Lung (tissue), 12 donors: ENCODE results near the gene MREG. TPM values are rescaled to one million over a fixed set of nuclear protein-coding genes. Genes with fewer than 3 reads are reported as not detected.

Experiments
- ATAC-seq: fragments of 200-7000 bp; cut with Tn5 transposase; one replicate; pipeline ENCODE4 v1.9.1; 2020; ENCODE audit warnings: moderate number of reproducible peaks; ENCODE audit not compliant: insufficient read depth, low FRiP score
- DNase-seq, 3 donors: peaks; one replicate each; pipeline ENCODE4 v3.0.0-alpha.2; 2013 to 2017
- H3K27ac ChIP-seq, 2 donors: one replicate each; pipeline ENCODE4 v1.5.1; 2013; ENCODE audit warnings: mild to moderate bottlenecking in 2 of 2, moderate library complexity in 2 of 2, control low read depth in 1 of 2, inconsistent platforms in 1 of 2, low read depth in 1 of 2, low read length in 1 of 2
- H3K27me3 ChIP-seq, 3 donors: one replicate each; pipeline ENCODE4 v1.5.1; 2013; ENCODE audit warnings: low read length in 2 of 3; ENCODE audit not compliant: control insufficient read depth in 3 of 3, insufficient read depth in 3 of 3
- H3K36me3 ChIP-seq, 4 donors: one replicate each; pipeline ENCODE4 v1.5.1; 2013; ENCODE audit warnings: low read length in 4 of 4, mild to moderate bottlenecking in 1 of 4, moderate library complexity in 1 of 4; ENCODE audit not compliant: control insufficient read depth in 4 of 4, insufficient read depth in 4 of 4
- H3K4me1 ChIP-seq, 5 donors: one replicate each; pipeline ENCODE4 v1.5.1; 2013; ENCODE audit warnings: low read length in 5 of 5, mild to moderate bottlenecking in 2 of 5, moderate library complexity in 1 of 5; ENCODE audit not compliant: control insufficient read depth in 5 of 5, insufficient read depth in 5 of 5
- H3K4me3 ChIP-seq: one replicate; pipeline ENCODE4 v1.5.1; 2013; ENCODE audit warnings: mild to moderate bottlenecking, control low read depth, moderate library complexity
- H3K9ac ChIP-seq, 2 donors: one replicate each; pipeline ENCODE4 v1.5.1; 2013; ENCODE audit warnings: low read length in 2 of 2, control low read depth in 1 of 2; ENCODE audit not compliant: insufficient read depth in 1 of 2
- H3K9me3 ChIP-seq, 4 donors: one replicate each; pipeline ENCODE4 v1.5.1; 2013; ENCODE audit warnings: low read length in 3 of 4, mild to moderate bottlenecking in 1 of 4, moderate library complexity in 1 of 4; ENCODE audit not compliant: control insufficient read depth in 4 of 4, insufficient read depth in 3 of 4
- WGBS, 2 donors: extraction: QIAGEN DNeasy Blood & Tissue Kit; methylation state at CpG; one replicate each; pipeline ENCODE4 v1.1.7; 2013; 5-methylcytosine and 5-hydroxymethylcytosine counted together
- polyA plus RNA-seq, 2 donors: library from polyadenylated mRNA; stranded (reverse); fragments of 200-250 nt; gene quantifications; one replicate each; pipeline ENCODE4 v1.2.1, GENCODE V29; 2013
- total RNA-seq, 2 donors: library from RNA; depleted of rRNA in 1 of 2; stranded (reverse); fragments of >200 nt in 1 of 2; gene quantifications; one replicate each; pipeline ENCODE4 v1.2.1, GENCODE V29; 2014 to 2021
- TF ChIP-seq, protein P1 (sequence below): IDR thresholded peaks from 2 replicates; pipeline ENCODE4 v1.5.1; 2012; ENCODE audit warnings: mild to moderate bottlenecking; ENCODE audit errors: control extremely low read depth, extremely low read depth
- donor health status: control.
- donor health status: control.
- donor health status: Bipolar disorder and iron deficiency.
- donor health status: healthy.
- donor health status: DM: yes; HTN: yes; CAD: no.

Gene MREG
- total and polyA plus RNA-seq, 4 donors = 6.9 to 30.2 (median 12.0) TPM

DNA sequence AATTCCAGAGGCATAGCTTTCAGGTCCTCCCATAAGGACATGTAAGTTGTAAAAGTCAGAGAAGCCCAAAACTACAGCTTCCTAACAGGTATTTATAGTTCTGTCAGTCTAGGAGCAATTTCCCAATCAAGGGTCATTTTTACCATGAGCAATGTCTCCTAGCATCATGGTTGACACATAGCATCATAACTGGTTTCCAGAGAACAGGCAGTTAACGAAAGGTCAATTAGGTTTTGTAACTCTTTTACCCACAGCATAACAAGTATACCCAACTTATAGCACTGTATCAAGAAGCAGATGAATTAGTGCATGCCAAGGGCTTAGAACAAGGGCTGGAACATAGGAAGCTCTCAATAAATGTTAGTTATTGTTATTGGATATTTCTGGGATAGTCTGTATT lies 110.1 kb downstream of the MREG start:
- 73 to 83% methylated on average over 1 of the region's 1 CpG for WGBS, 2 donors
- H3K9ac ChIP-seq = no peak overlapping the region
- no peaks in the 10 kb centered on the region for H3K9me3 ChIP-seq
- no peak overlapping the region for H3K4me3 ChIP-seq
- ATAC-seq = no peak
- H3K4me1 ChIP-seq = peaks cover 0 to 21% (median 2%) of the 10 kb centered on the region in 5 donors
- H3K36me3 ChIP-seq = no peaks in the 10 kb centered on the region
- DNase-seq = no peak
- H3K27me3 ChIP-seq = no peaks in the 10 kb centered on the region
- H3K27ac ChIP-seq = no peak overlapping the region
- TF ChIP-seq, protein P1, sequence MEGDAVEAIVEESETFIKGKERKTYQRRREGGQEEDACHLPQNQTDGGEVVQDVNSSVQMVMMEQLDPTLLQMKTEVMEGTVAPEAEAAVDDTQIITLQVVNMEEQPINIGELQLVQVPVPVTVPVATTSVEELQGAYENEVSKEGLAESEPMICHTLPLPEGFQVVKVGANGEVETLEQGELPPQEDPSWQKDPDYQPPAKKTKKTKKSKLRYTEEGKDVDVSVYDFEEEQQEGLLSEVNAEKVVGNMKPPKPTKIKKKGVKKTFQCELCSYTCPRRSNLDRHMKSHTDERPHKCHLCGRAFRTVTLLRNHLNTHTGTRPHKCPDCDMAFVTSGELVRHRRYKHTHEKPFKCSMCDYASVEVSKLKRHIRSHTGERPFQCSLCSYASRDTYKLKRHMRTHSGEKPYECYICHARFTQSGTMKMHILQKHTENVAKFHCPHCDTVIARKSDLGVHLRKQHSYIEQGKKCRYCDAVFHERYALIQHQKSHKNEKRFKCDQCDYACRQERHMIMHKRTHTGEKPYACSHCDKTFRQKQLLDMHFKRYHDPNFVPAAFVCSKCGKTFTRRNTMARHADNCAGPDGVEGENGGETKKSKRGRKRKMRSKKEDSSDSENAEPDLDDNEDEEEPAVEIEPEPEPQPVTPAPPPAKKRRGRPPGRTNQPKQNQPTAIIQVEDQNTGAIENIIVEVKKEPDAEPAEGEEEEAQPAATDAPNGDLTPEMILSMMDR = no peak

DNA sequence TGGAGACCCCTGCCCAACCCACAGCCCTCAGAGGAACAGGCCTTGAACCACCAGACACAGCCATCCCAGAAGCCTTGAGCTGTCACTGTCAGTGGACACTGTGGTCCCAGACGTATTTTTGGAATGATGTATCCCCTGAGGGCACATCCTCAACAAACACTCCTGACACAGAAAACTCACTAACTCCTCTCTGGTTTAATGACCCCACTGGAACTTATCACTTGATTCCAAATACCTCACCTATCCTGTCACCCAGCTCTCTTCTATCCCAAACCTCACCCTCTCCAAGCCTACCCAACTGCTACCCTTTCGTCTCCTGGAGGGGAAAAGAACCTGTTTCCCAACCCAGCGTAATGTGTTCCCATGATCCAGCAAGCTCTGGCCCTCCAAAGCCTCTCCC lies 111.6 kb downstream of the MREG start:
- peak in 1 of 3 donors; percentile 32 for DNase-seq
- Histone ChIP-seq H3K9ac (no peak overlapping the region), H3K36me3 (no peaks in the 10 kb centered on the region), H3K27me3 (no peaks in the 10 kb centered on the region), H3K4me3 (no peak overlapping the region), H3K4me1 (peaks cover 0 to 21% (median 2%) of the 10 kb centered on the region in 5 donors), H3K27ac (no peak overlapping the region), H3K9me3 (no peaks in the 10 kb centered on the region)
- WGBS, 2 donors = 66 to 80% methylated on average over 3 of the region's 3 CpGs
- TF ChIP-seq, protein P1 = no peak
- no peak for ATAC-seq

DNA sequence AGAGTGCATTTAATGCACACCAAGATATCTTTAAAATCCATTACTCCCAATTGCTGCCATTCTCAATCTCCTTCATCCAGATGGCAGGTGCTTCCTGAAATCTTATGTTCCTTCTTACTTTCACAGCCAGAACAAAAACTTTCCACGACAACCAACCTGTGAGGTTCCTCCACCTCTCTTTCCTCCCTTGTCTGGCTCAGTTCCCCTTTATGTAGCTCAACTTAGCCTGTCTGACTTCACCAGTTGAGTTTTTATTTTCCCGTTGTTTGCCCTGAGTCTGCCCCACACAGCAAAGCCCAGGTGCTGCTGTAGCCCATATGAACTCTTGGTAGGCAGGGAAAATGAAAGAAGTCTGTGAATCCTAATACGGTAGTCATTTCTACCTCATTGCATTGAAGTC lies 112.5 kb downstream of the MREG start:
- Histone ChIP-seq H3K27ac (no peak overlapping the region), H3K4me1 (peaks cover 0 to 21% (median 2%) of the 10 kb centered on the region in 5 donors), H3K9ac (no peak overlapping the region), H3K27me3 (no peaks in the 10 kb centered on the region), H3K9me3 (no peaks in the 10 kb centered on the region), H3K36me3 (no peaks in the 10 kb centered on the region), H3K4me3 (no peak overlapping the region)
- TF ChIP-seq, protein P1 = no peak
- DNase-seq = no peak
- WGBS, 2 donors = 27 to 54% methylated on average over 3 of the region's 3 CpGs
- ATAC-seq = no peak

DNA sequence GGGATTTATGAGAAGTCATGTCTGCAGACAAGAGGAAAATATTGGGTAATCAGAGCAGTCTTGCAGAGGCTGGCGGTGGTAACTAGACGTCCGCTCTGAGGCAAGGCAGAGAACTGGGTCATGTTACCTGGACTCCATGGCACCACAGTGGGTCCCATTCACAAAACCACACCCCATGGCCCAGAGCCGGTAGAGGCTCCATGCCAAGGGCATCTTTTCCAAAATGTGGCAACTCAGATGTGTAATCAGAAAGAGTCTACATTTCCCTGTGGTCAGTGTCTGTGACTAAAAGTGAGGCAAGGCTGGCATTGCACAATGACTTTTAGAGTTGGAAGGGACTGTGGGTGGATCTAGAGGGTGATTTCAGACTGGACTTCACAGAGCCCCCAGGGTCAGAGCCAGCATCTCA lies 113.1 kb downstream of the MREG start:
- WGBS, 2 donors = 26 to 66% methylated on average over 4 of the region's 4 CpGs
- TF ChIP-seq, protein P1 = no peak
- no peak overlapping the region for H3K9ac ChIP-seq

More for the DNA sequence above, 113.1 kb downstream of the MREG start:
- DNase-seq = peak in 1 of 3 donors; percentile 34
- Histone ChIP-seq H3K4me3 (no peak overlapping the region), H3K27ac (no peak overlapping the region), H3K27me3 (no peaks in the 10 kb centered on the region), H3K9me3 (no peaks in the 10 kb centered on the region), H3K4me1 (peaks cover 0 to 21% (median 2%) of the 10 kb centered on the region in 5 donors), H3K36me3 (no peaks in the 10 kb centered on the region)
- peak; percentile 49 for ATAC-seq
